HG02571 (cell line): ENCODE measurements around the gene TBX20.

Source experiments
- ATAC-seq: cut with Tn5 transposase; IDR thresholded peaks from one replicate; pipeline ENCODE4 v1.9.1; 2021; ENCODE audit warnings: mild to moderate bottlenecking, moderate library complexity; ENCODE audit not compliant: unreplicated experiment

The TBX20 gene

GRCh38 chr7:35253710-35254495 lies at the start of gene TBX20:
Gene TBX20, minus strand, starts transcription at chr7:35254100. Its CDS starts 480 bp downstream, at chr7:35253620.
- ATAC-seq, result no peak

GRCh38 chr7:35289376-35289775 lies 35.5 kb upstream of the TBX20 start:
- ATAC-seq, result no peak

- no peak for ATAC-seq
These were observed 33.1 kb upstream of the TBX20 start for GRCh38 chr7:35286986-35287385.

- ATAC-seq, result no peak
These were observed 32.5 kb upstream of the TBX20 start for GRCh38 chr7:35286422-35286821.

- ATAC-seq, result no peak
These were observed 31.9 kb upstream of the TBX20 start for GRCh38 chr7:35285799-35286198.

GRCh38 chr7:35280902-35281301 lies 27.0 kb upstream of the TBX20 start:
- ATAC-seq, result no peak

GRCh38 chr7:35277359-35277758 lies 23.5 kb upstream of the TBX20 start:
- ATAC-seq, result no peak

- ATAC-seq, result no peak
These were observed 18.3 kb upstream of the TBX20 start for GRCh38 chr7:35272246-35272645.

- no peak for ATAC-seq
These were observed 15.1 kb upstream of the TBX20 start for GRCh38 chr7:35268953-35269352.

GRCh38 chr7:35267411-35267810 lies 13.5 kb upstream of the TBX20 start:
- ATAC-seq, result no peak

GRCh38 chr7:35263396-35263795 lies 9.5 kb upstream of the TBX20 start:
- no peak for ATAC-seq

GRCh38 chr7:35261476-35262285 lies 7.8 kb upstream of the TBX20 start:
- ATAC-seq, result no peak

GRCh38 chr7:35261041-35261440 lies 7.1 kb upstream of the TBX20 start:
- no peak for ATAC-seq

- no peak for ATAC-seq
These were observed 6.3 kb upstream of the TBX20 start for GRCh38 chr7:35260246-35260645.

GRCh38 chr7:35259523-35259908 lies 5.6 kb upstream of the TBX20 start:
- no peak for ATAC-seq

GRCh38 chr7:35258868-35259522 lies 5.1 kb upstream of the TBX20 start:
- no peak for ATAC-seq

- ATAC-seq, result no peak
These were observed 4.4 kb upstream of the TBX20 start for GRCh38 chr7:35258125-35258867.

GRCh38 chr7:35257251-35258124 lies 3.6 kb upstream of the TBX20 start:
- no peak for ATAC-seq

GRCh38 chr7:35256256-35257175 lies 2.6 kb upstream of the TBX20 start:
- ATAC-seq, result no peak
